Nephron progenitor cell (in vitro differentiated cells): Measurements from ENCODE around the gene INTS14.

ENCODE experiments used
- DNase-seq: peaks from one replicate; pipeline ENCODE4 v3.0.0; 2021
- H3K27ac Mint-ChIP-seq: 2 replicates; pipeline ENCODE4 v1.8.0; 2021; ENCODE audit warnings: mild to moderate bottlenecking, moderate library complexity, mixed read lengths
- H3K27me3 Mint-ChIP-seq: 2 replicates; pipeline ENCODE4 v1.8.0; 2021; ENCODE audit warnings: mild to moderate bottlenecking, low read depth, mixed read lengths; ENCODE audit not compliant: poor library complexity
- H3K36me3 Mint-ChIP-seq: 2 replicates; pipeline ENCODE4 v1.8.0; 2021; ENCODE audit warnings: low read depth, mixed read lengths
- H3K4me1 Mint-ChIP-seq: 2 replicates; pipeline ENCODE4 v1.8.0; 2021; ENCODE audit warnings: mixed read lengths
- H3K4me3 Mint-ChIP-seq: 2 replicates; pipeline ENCODE4 v1.8.0; 2021; ENCODE audit warnings: mild to moderate bottlenecking, moderate library complexity, mixed read lengths
- H3K9me3 Mint-ChIP-seq: 2 replicates; pipeline ENCODE4 v1.8.0; 2021; ENCODE audit warnings: mild to moderate bottlenecking, moderate library complexity, mixed read lengths
- TF ChIP-seq, protein P1 (sequence below): fragments of 200-600 bp; sonication (generic); IDR thresholded peaks from 2 replicates; pipeline ENCODE4 v1.5.0; 2021; ENCODE audit warnings: antibody characterized with exemption

The INTS14 gene

GRCh38 chr15:65576664-65577063, 34.3 kb downstream of the INTS14 start:
- H3K36me3 Mint-ChIP-seq, result peaks cover 75% of the 10 kb centered on the region
- peaks cover 12% of the 10 kb centered on the region for H3K4me1 Mint-ChIP-seq
- peak overlapping the region; percentile 9 for H3K27ac Mint-ChIP-seq
- no peaks in the 10 kb centered on the region for H3K9me3 Mint-ChIP-seq
- no peak for DNase-seq
- TF ChIP-seq, protein P1, sequence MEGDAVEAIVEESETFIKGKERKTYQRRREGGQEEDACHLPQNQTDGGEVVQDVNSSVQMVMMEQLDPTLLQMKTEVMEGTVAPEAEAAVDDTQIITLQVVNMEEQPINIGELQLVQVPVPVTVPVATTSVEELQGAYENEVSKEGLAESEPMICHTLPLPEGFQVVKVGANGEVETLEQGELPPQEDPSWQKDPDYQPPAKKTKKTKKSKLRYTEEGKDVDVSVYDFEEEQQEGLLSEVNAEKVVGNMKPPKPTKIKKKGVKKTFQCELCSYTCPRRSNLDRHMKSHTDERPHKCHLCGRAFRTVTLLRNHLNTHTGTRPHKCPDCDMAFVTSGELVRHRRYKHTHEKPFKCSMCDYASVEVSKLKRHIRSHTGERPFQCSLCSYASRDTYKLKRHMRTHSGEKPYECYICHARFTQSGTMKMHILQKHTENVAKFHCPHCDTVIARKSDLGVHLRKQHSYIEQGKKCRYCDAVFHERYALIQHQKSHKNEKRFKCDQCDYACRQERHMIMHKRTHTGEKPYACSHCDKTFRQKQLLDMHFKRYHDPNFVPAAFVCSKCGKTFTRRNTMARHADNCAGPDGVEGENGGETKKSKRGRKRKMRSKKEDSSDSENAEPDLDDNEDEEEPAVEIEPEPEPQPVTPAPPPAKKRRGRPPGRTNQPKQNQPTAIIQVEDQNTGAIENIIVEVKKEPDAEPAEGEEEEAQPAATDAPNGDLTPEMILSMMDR, result no peak
- H3K4me3 Mint-ChIP-seq, result no peak overlapping the region
- H3K27me3 Mint-ChIP-seq, result no peaks in the 10 kb centered on the region

- Mint-ChIP-seq H3K27me3 (no peaks in the 10 kb centered on the region), H3K36me3 (peaks cover 89% of the 10 kb centered on the region), H3K9me3 (peaks cover 1% of the 10 kb centered on the region), H3K27ac (no peak overlapping the region), H3K4me1 (no peaks in the 10 kb centered on the region), H3K4me3 (no peak overlapping the region)
- TF ChIP-seq, protein P1, result no peak
- DNase-seq, result no peak
Measured at GRCh38 chr15:65571971-65572370, 39.0 kb downstream of the INTS14 start.

DNA sequence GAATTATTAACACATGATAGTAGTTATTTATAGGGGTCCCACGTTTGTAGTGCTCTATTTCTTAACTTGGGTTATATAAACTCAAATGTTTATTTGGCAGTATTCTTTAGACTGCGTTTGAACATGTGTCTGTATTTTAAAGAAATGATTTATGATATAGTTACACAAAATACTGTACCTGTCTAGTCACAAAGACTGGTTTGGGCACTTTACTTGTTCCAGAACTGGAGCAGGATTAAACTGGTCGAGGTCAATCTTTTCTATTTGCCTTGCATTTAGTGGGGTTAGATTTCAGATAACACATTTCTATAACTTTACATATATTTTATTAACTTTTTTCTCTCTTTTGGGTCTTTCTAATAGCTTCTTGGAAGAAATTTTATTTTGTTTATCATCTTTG, 41.2 kb downstream of the INTS14 start:
- DNase-seq, result no peak
- Mint-ChIP-seq H3K4me1 (no peaks in the 10 kb centered on the region), H3K36me3 (peaks cover 93% of the 10 kb centered on the region), H3K27ac (no peak overlapping the region), H3K4me3 (no peak overlapping the region), H3K9me3 (peaks cover 21% of the 10 kb centered on the region), H3K27me3 (no peaks in the 10 kb centered on the region)
- TF ChIP-seq, protein P1, result no peak

GRCh38 chr15:65561934-65562333, 49.0 kb downstream of the INTS14 start:
- H3K27ac Mint-ChIP-seq, result peak overlapping the region; percentile 76
- peaks cover 33% of the 10 kb centered on the region for H3K9me3 Mint-ChIP-seq
- no peak for DNase-seq
- H3K36me3 Mint-ChIP-seq, result peaks cover 95% of the 10 kb centered on the region
- no peaks in the 10 kb centered on the region for H3K4me1 Mint-ChIP-seq
- no peaks in the 10 kb centered on the region for H3K27me3 Mint-ChIP-seq
- TF ChIP-seq, protein P1, result no peak
- no peak overlapping the region for H3K4me3 Mint-ChIP-seq

GRCh38 chr15:65559941-65560340, 51.0 kb downstream of the INTS14 start:
- DNase-seq, result no peak
- H3K4me1 Mint-ChIP-seq, result no peaks in the 10 kb centered on the region
- H3K4me3 Mint-ChIP-seq, result no peak overlapping the region
- H3K27ac Mint-ChIP-seq, result no peak overlapping the region
- TF ChIP-seq, protein P1, result no peak
- peaks cover 15% of the 10 kb centered on the region for H3K9me3 Mint-ChIP-seq
- H3K27me3 Mint-ChIP-seq, result no peaks in the 10 kb centered on the region
- H3K36me3 Mint-ChIP-seq, result peaks cover 95% of the 10 kb centered on the region

- peak overlapping the region; percentile 18 for H3K27ac Mint-ChIP-seq
- TF ChIP-seq, protein P1, result no peak
Measured at GRCh38 chr15:65558997-65559760, 51.8 kb downstream of the INTS14 start.

More at GRCh38 chr15:65558997-65559760, 51.8 kb downstream of the INTS14 start:
- Mint-ChIP-seq H3K36me3 (peaks cover 94% of the 10 kb centered on the region), H3K4me1 (no peaks in the 10 kb centered on the region), H3K27me3 (no peaks in the 10 kb centered on the region), H3K4me3 (no peak overlapping the region), H3K9me3 (peaks cover 8% of the 10 kb centered on the region)
- DNase-seq, result no peak
